IMR-90 (cell line): ENCODE results near the gene SLC35G6. TPM values are rescaled to one million over a fixed set of nuclear protein-coding genes. Genes with fewer than 3 reads are reported as not detected.
"Not testable (repeated sequence)": the region's sequence is repeated elsewhere in the genome, so short reads cannot be mapped to it uniquely, and the experiment has no call there.

Experiments
- ATAC-seq: fragments of 200-7000 bp; cut with Tn5 transposase; 2 replicates; pipeline ENCODE4 v1.9.1; 2020; ENCODE audit warnings: low read depth, mild to moderate bottlenecking, moderate library complexity
- BruUV-seq: library from RNA; stranded (reverse); fragments of 400-500 nt; replicated peaks from 2 replicates; lab custom pipeline; 2021; lab: Mats Ljungman, UMichigan
- CTCF ChIA-PET: fragments of 300-600 bp; formaldehyde crosslinking; extraction: SDS; loops from one replicate; lab custom pipeline; 2021; ENCODE audit warnings: antibody characterized with exemption; lab: Yijun Ruan, JAX
- POLR2A ChIA-PET: fragments of 300-600 bp; sonication (Branson Sonifier 250); formaldehyde crosslinking; loops from one replicate; lab custom pipeline; 2022; ENCODE audit warnings: antibody characterized with exemption; ENCODE audit not compliant: unreplicated experiment; lab: Charles Lee
- DNase-seq: peaks from one replicate; pipeline ENCODE4 v3.0.0; 2013
- H2AFZ ChIP-seq: replicated peaks from 2 replicates; pipeline ENCODE3; 2013; ENCODE audit warnings: low read length, mild to moderate bottlenecking; ENCODE audit not compliant: poor library complexity
- H2AK5ac ChIP-seq: 2 replicates; pipeline ENCODE4 v1.6.1; 2013; ENCODE audit warnings: low read depth, low read length, inconsistent platforms
- H2AK9ac ChIP-seq: replicated peaks from 2 replicates; pipeline ENCODE3; 2013; ENCODE audit warnings: mild to moderate bottlenecking, low read depth, low read length, moderate library complexity; ENCODE audit not compliant: poor library complexity
- H2BK120ac ChIP-seq: 2 replicates; pipeline ENCODE4 v1.6.1; 2013; ENCODE audit warnings: low read depth, low read length, inconsistent platforms
- H2BK15ac ChIP-seq: 3 replicates; pipeline ENCODE4 v1.6.1; 2013; ENCODE audit warnings: low read depth, low read length, inconsistent platforms
- H2BK20ac ChIP-seq: 2 replicates; pipeline ENCODE4 v1.6.1; 2013; ENCODE audit warnings: low read depth, mild to moderate bottlenecking, inconsistent platforms, low read length, moderate library complexity
- H2BK5ac ChIP-seq: 2 replicates; pipeline ENCODE4 v1.6.1; 2013; ENCODE audit warnings: mild to moderate bottlenecking, low read depth, low read length, inconsistent platforms; ENCODE audit not compliant: poor library complexity, severe bottlenecking
- H3K14ac ChIP-seq: replicated peaks from 2 replicates; pipeline ENCODE4 v1.6.1; 2013; ENCODE audit warnings: low read depth, low read length, inconsistent platforms
- H3K18ac ChIP-seq: 2 replicates; pipeline ENCODE4 v1.6.1; 2013; ENCODE audit warnings: low read depth, low read length, control low read depth
- H3K23ac ChIP-seq: 2 replicates; pipeline ENCODE4 v1.6.1; 2013; ENCODE audit warnings: low read depth, low read length, inconsistent platforms
- H3K27ac ChIP-seq: 2 replicates; pipeline ENCODE4 v1.5.1; 2013; ENCODE audit warnings: mild to moderate bottlenecking, control low read depth, low read length; ENCODE audit not compliant: insufficient read depth
- H3K27me3 ChIP-seq: 2 replicates; pipeline ENCODE4 v1.6.1; 2013; ENCODE audit warnings: low read length; ENCODE audit not compliant: control insufficient read depth, insufficient read depth
- H3K36me3 ChIP-seq: 2 replicates; pipeline ENCODE4 v1.6.1; 2013; ENCODE audit warnings: low read length, mixed read lengths; ENCODE audit not compliant: control insufficient read depth, insufficient read depth
- H3K4ac ChIP-seq: 2 replicates; pipeline ENCODE4 v1.6.1; 2013; ENCODE audit warnings: low read depth, low read length, inconsistent platforms
- H3K4me1 ChIP-seq: 2 replicates; pipeline ENCODE4 v1.6.1; 2013; ENCODE audit warnings: low read length, mixed read lengths; ENCODE audit not compliant: control insufficient read depth, insufficient read depth
- H3K4me2 ChIP-seq: 2 replicates; pipeline ENCODE4 v1.6.1; 2013; ENCODE audit warnings: low read depth, mild to moderate bottlenecking, control low read depth, low read length, moderate library complexity
- H3K4me3 ChIP-seq: 2 replicates; pipeline ENCODE4 v1.5.1; 2013; ENCODE audit warnings: low read depth, mild to moderate bottlenecking, control low read depth, low read length, moderate library complexity; ENCODE audit not compliant: insufficient read depth
- H3K56ac ChIP-seq: 2 replicates; pipeline ENCODE4 v1.6.1; 2013; ENCODE audit warnings: low read length, inconsistent platforms; ENCODE audit not compliant: insufficient read depth; ENCODE audit errors: extremely low read depth
- H3K79me1 ChIP-seq, 2 experiments: 2 replicates each; pipeline ENCODE4 v1.6.1; 2013; ENCODE audit warnings: low read length in 2 of 2, inconsistent platforms in 1 of 2, low read depth in 1 of 2
- H3K9ac ChIP-seq: 2 replicates; pipeline ENCODE4 v1.6.1; 2013; ENCODE audit warnings: low read depth, low read length, control low read depth
- H3K9me1 ChIP-seq: 2 replicates; pipeline ENCODE4 v1.6.1; 2013; ENCODE audit warnings: low read length, inconsistent platforms; ENCODE audit not compliant: insufficient read depth
- H3K9me3 ChIP-seq: 2 replicates; pipeline ENCODE4 v1.6.1; 2013; ENCODE audit warnings: low read length; ENCODE audit not compliant: control insufficient read depth, insufficient read depth
- H4K20me1 ChIP-seq: 2 replicates; pipeline ENCODE4 v1.6.1; 2013; ENCODE audit warnings: low read length, inconsistent platforms; ENCODE audit not compliant: insufficient read depth
- H4K5ac ChIP-seq: 2 replicates; pipeline ENCODE4 v1.6.1; 2013; ENCODE audit warnings: mild to moderate bottlenecking, low read depth, low read length, control low read depth
- H4K8ac ChIP-seq, 2 experiments: 2 replicates each; pipeline ENCODE4 v1.6.1; 2013; ENCODE audit warnings: low read depth in 2 of 2, low read length in 2 of 2, control low read depth in 1 of 2, inconsistent platforms in 1 of 2
- H4K91ac ChIP-seq: 2 replicates; pipeline ENCODE4 v1.6.1; 2013; ENCODE audit warnings: low read depth, low read length, inconsistent platforms; ENCODE audit not compliant: insufficient read depth
- WGBS, 2 experiments: methylation state at CpG; one replicate each; pipeline versions ENCODE4 v1.1.5 to v1.1.7; 2013; ENCODE audit warnings: missing lambda C conversion rate in 2 of 2; ENCODE audit not compliant: insufficient read length in 1 of 2; ENCODE audit errors: extremely low coverage in 2 of 2; 5-methylcytosine and 5-hydroxymethylcytosine counted together
- dilution Hi-C: fragments of 300-500 bp; cut with HindIII; formaldehyde crosslinking; loops from one replicate; pipeline ENCODE4 v1.14.3; 2018; ENCODE audit warnings: low sequenced_read_pairs; ENCODE audit not compliant: unreplicated experiment
- in situ Hi-C: fragments of 300-500 bp; cut with MboI; formaldehyde crosslinking; loops from 3 replicates; pipeline ENCODE4 v1.14.3; 2019; ENCODE audit warnings: low sequenced_read_pairs, inconsistent platforms, mixed read lengths
- intact Hi-C: fragments of 100-400 bp; cut with micrococcal nuclease; formaldehyde crosslinking; loops from 2 replicates; pipeline ENCODE4 v1.10.0; 2022
- polyA plus RNA-seq, 3 experiments: library from polyadenylated mRNA; depleted of rRNA; stranded (reverse); fragments of >200 nt; gene quantifications; 2 replicates each; pipeline ENCODE4 v1.2.3, GENCODE V29; 2012; ENCODE audit warnings: low replicate concordance in 1 of 3
- total RNA-seq: library from RNA; depleted of rRNA; stranded (reverse); fragments of >200 nt; gene quantifications from 2 replicates; pipeline ENCODE4 v1.2.3, GENCODE V29; 2012

Gene SLC35G6
- total and polyA plus RNA-seq, 2 of the 4 experiments (the other 2 are of a cell fraction), result not detected

DNA sequence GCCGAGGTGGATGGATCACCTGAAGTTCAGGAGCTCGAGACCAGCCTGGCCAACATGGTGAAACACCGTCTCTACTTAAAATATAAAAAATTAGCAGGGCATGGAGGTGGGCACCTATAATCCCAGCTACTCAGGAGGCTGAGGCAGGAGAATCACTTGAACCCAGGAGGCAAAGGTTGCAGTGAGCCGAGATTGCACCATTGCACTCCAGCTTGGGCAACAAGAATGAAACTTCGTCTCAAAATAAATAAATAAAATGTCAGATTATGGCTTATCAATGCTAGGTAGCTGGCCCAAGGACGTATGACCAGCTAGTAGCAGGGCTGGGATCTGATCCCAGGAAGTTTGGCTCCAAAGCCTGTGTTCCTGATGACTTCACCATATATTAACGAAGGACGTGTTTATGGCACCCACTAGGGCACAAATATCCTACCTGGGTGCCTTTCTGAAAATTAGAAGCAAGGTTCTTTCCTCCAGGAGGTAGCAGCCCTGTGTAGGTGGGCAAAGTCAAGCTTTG lies 10.7 kb upstream of the SLC35G6 start:
- H2BK15ac ChIP-seq, H3K9me3 ChIP-seq, H3K18ac ChIP-seq, H2BK20ac ChIP-seq, POLR2A ChIA-PET, H4K5ac ChIP-seq, BruUV-seq, H2AFZ ChIP-seq, H3K56ac ChIP-seq, in situ Hi-C loops, H3K4me2 ChIP-seq, H3K27me3 ChIP-seq, H4K91ac ChIP-seq, H2AK5ac ChIP-seq, H3K23ac ChIP-seq, H4K8ac ChIP-seq, H3K4ac ChIP-seq, dilution Hi-C loops, H3K14ac ChIP-seq, H2BK120ac ChIP-seq, H3K9ac ChIP-seq, ATAC-seq, DNase-seq, H3K27ac ChIP-seq, H3K4me3 ChIP-seq, H2AK9ac ChIP-seq, H2BK5ac ChIP-seq, intact Hi-C loops: not testable (repeated sequence)
- Histone ChIP-seq H3K4me1 (peaks cover 12% of the 10 kb centered on the region; the same call in 1 of the 2 replicates), H3K36me3 (peaks cover 19% of the 10 kb centered on the region), H4K20me1 (peaks cover 90% of the 10 kb centered on the region), H3K79me1 (peaks cover 9 to 80% of the 10 kb centered on the region in 2 experiments), H3K9me1 (peaks cover 33% of the 10 kb centered on the region)
- CTCF ChIA-PET, result interaction anchor here (0.7 kb wide), 1 partner anchor 153 kb away, joined by 3 read pairs; no protein-coding TSS in a partner anchor
- 80% methylated on average over 2 of the region's 8 CpGs; no CpG with 5 or more reads in 1 of the 2 experiments for WGBS, 2 experiments
